Right lobe of liver (tissue), 6 donors: ENCODE results near the gene BMP8A. TPM values are rescaled to one million over a fixed set of nuclear protein-coding genes. Genes with fewer than 3 reads are reported as not detected.
A peak's percentile ranks its signal among the peaks of the same experiment; 100 is the strongest.

ENCODE experiments used
- ATAC-seq, 4 donors: fragments of 200-7000 bp; cut with Tn5 transposase; one replicate each; pipeline ENCODE4 v1.9.1; 2020; ENCODE audit warnings: mild to moderate bottlenecking in 4 of 4, moderate library complexity in 4 of 4
- DNase-seq, 3 donors: peaks; one replicate each; pipeline ENCODE4 v3.0.0-alpha.2; 2020
- H3K27ac ChIP-seq, 3 donors: fragments of 200-600 bp; one replicate each; pipeline ENCODE4 v1.8.0; 2022
- H3K27me3 ChIP-seq, 2 donors: fragments of 200-600 bp; one replicate each; pipeline ENCODE4 v1.8.0; 2022
- H3K36me3 ChIP-seq, 4 donors: fragments of 200-600 bp; sonication (generic) in 1 of 4; one replicate each; pipeline versions ENCODE4 v1.5.1 to v1.8.0; 2017 to 2022; ENCODE audit warnings: control low read depth in 1 of 4
- H3K4me1 ChIP-seq, 4 donors: fragments of 200-600 bp; sonication (generic) in 1 of 4; one replicate each; pipeline versions ENCODE4 v1.5.1 to v1.8.0; 2017 to 2022; ENCODE audit warnings: control low read depth in 1 of 4
- H3K4me3 ChIP-seq, 3 donors: fragments of 200-600 bp; one replicate each; pipeline ENCODE4 v1.8.0; 2022
- H3K9me3 ChIP-seq, 4 donors: fragments of 200-600 bp; sonication (generic) in 1 of 4; one replicate each; pipeline versions ENCODE4 v1.5.1 to v1.8.0; 2017 to 2022; ENCODE audit warnings: control low read depth in 1 of 4
- POLR2A ChIP-seq: fragments of 450-650 bp; IDR thresholded peaks from one replicate; pipeline ENCODE4 v1.6.1; 2017; ENCODE audit warnings: antibody characterized with exemption, mild to moderate bottlenecking
- WGBS: methylation state at CpG from one replicate; pipeline ENCODE4 v1.1.6; 2018; ENCODE audit warnings: low coverage, low lambda C conversion rate; ENCODE audit not compliant: insufficient coverage; ENCODE audit errors: missing lambda C conversion rate; 5-methylcytosine and 5-hydroxymethylcytosine counted together
- intact Hi-C, 2 donors: fragments of 100-400 bp; cut with DNase I; formaldehyde crosslinking; loops; one replicate each; pipeline versions ENCODE4 v1.11.2 to v1.14.1; 2022
- total RNA-seq, 6 experiments: library from RNA; depleted of rRNA in 2 of 6; stranded (reverse); fragments of >200 nt in 2 of 6; fragmentation: NEBNext Ultra II Directional in 3 of 6; extraction: Animal tissue kit (Norgen Biotek cat#: 25700) in 3 of 6; gene quantifications; one replicate each; pipeline versions ENCODE4 v1.1.0 to v1.2.4, GENCODE V29; 2016 to 2023
- TF ChIP-seq, protein P1 (sequence below), 4 donors: fragments of 200-600 bp in 3 of 4; fragments of 450-650 bp in 1 of 4; IDR thresholded peaks; one replicate each; pipeline versions ENCODE4 v1.5.1 to v1.8.0; 2016 to 2022; ENCODE audit warnings: antibody characterized with exemption in 4 of 4, mild to moderate bottlenecking in 2 of 4
- donor health status: DM: no; HTN: yes; CAD: no.
- donor health status: DM: no; HTN: no; CAD: no.
- donor health status: DM: no; HTN: no; CAD: no.
- donor health status: DM: no; HTN: yes; CAD: no.
- donor health status: DM: no; HTN: yes; CAD: no.

Gene BMP8A
- total RNA-seq, 6 experiments from 2014 or later, result 0.18 to 0.80 TPM; not detected in 4

DNA sequence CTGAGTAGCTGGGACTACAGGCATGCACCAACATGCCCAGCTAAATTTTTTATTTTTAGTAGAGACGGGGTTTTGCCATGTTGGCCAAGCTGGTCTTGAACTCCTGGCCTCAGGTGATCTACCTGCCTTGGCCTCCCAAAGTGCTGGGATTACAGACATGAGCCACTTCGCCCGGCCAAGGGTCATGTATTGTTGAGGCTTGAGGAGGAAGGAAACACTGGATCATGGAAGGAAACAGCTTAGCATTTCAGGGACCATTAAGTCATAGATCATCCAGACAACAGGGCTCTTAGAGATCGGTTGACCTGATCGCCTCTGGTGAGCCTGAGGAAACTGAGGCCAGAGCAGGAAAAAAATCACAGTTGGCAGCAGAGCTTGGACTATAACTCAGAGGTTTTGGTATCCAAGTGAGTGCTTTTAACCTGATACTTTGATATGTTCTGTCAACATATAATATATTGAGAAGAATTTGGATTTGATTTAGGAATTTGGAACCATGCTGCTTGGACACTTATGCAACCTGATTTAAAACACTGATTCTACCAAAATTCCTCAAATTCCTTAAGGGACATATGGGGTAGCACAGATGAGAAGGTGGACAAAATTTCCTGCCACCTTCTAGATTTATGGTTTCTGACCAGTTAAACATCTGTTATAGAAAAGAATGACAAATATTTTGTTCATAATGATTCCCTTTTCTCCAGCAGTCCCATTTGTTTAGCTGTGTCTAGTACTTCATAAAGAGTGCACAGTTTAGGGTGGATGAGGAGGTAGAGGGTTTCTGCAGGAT, 13.1 kb upstream of the BMP8A start:
- 75% methylated on average over 4 of the region's 5 CpGs for WGBS
- H3K4me3 ChIP-seq, result no peak overlapping the region
- intact Hi-C loops, result no loop called here
- H3K4me1 ChIP-seq, result no peaks in the 10 kb centered on the region
- no peaks in the 10 kb centered on the region for H3K27me3 ChIP-seq
- no peak overlapping the region for H3K27ac ChIP-seq
- peaks cover 0 to 47% (median 14%) of the 10 kb centered on the region in 4 donors for H3K36me3 ChIP-seq
- TF ChIP-seq POLR2A, result no peak
- TF ChIP-seq, protein P1, sequence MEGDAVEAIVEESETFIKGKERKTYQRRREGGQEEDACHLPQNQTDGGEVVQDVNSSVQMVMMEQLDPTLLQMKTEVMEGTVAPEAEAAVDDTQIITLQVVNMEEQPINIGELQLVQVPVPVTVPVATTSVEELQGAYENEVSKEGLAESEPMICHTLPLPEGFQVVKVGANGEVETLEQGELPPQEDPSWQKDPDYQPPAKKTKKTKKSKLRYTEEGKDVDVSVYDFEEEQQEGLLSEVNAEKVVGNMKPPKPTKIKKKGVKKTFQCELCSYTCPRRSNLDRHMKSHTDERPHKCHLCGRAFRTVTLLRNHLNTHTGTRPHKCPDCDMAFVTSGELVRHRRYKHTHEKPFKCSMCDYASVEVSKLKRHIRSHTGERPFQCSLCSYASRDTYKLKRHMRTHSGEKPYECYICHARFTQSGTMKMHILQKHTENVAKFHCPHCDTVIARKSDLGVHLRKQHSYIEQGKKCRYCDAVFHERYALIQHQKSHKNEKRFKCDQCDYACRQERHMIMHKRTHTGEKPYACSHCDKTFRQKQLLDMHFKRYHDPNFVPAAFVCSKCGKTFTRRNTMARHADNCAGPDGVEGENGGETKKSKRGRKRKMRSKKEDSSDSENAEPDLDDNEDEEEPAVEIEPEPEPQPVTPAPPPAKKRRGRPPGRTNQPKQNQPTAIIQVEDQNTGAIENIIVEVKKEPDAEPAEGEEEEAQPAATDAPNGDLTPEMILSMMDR (IDR thresholded peaks at IDR 0.05), result no peak
- H3K9me3 ChIP-seq, result no peaks in the 10 kb centered on the region
- ATAC-seq (peak in 1 of 4 donors; percentile 19), DNase-seq (no peak)

DNA sequence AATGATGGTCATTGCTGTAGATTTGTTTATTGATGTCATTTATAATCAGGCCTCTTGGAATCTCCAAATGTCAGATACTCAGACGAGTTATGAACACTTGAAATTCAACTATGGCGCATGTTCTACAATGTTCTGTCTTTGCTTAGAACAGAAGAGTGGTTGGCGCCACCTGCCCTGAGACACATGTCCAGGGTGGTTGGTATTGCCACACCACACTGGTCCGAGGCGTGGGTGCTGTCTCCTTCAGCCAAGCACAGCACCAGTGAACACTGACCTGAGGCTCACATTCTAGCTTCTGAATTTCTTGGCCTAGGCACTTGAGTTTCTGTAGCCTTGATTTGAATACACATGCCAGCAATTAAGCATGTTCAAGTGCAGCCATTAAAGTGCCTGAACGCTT, 10.1 kb upstream of the BMP8A start:
- DNase-seq (no peak), ATAC-seq (peak in 1 of 4 donors; percentile 16)
- TF ChIP-seq, protein P1 (IDR thresholded peaks at IDR 0.05), result no peak
- no peak for TF ChIP-seq POLR2A
- Histone ChIP-seq H3K27me3 (no peaks in the 10 kb centered on the region), H3K36me3 (peaks cover 6 to 52% (median 27%) of the 10 kb centered on the region in 4 donors), H3K4me1 (no peaks in the 10 kb centered on the region), H3K9me3 (no peaks in the 10 kb centered on the region), H3K27ac (no peak overlapping the region), H3K4me3 (no peak overlapping the region)
- intact Hi-C loops, result no loop called here
- 76% methylated on average over 4 of the region's 6 CpGs for WGBS

- no peak for ATAC-seq
- no peaks in the 10 kb centered on the region for H3K27me3 ChIP-seq
- no peak for DNase-seq
- WGBS, result 36% methylated on average over 1 of the region's 1 CpG
- no peaks in the 10 kb centered on the region for H3K4me1 ChIP-seq
- TF ChIP-seq, protein P1 (IDR thresholded peaks at IDR 0.05), result no peak
- TF ChIP-seq POLR2A, result no peak
- peaks cover 11 to 59% (median 34%) of the 10 kb centered on the region in 4 donors for H3K36me3 ChIP-seq
- no peaks in the 10 kb centered on the region for H3K9me3 ChIP-seq
- intact Hi-C loops, result no loop called here
- no peak overlapping the region for H3K4me3 ChIP-seq
- H3K27ac ChIP-seq, result no peak overlapping the region
These were observed 8.2 kb upstream of the BMP8A start for GRCh38 chr1:39483276-39483675.

DNA sequence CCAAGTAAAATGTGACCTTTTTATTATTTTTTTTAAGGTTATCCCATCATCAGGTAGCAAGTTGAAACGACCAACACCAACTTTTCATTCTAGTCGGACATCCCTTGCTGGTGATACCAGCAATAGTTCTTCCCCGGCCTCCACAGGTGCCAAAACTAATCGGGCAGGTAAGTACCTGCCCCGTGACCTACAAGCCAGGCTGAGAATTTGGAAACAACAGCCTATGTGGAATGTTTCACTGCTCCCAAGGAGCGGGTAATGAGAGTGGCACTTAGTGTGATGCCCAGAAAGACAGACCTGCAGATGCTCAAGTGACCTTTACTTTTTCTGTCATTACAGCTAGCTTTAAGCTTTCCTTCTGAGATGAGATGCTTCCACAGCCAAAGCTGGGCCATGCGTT, 6.9 kb upstream of the BMP8A start:
- TF ChIP-seq, protein P1 (IDR thresholded peaks at IDR 0.05), result no peak
- TF ChIP-seq POLR2A, result no peak
- Histone ChIP-seq H3K36me3 (peaks cover 11 to 59% (median 32%) of the 10 kb centered on the region in 4 donors), H3K4me3 (no peak overlapping the region), H3K9me3 (no peaks in the 10 kb centered on the region), H3K27me3 (no peaks in the 10 kb centered on the region), H3K4me1 (no peaks in the 10 kb centered on the region), H3K27ac (no peak overlapping the region)
- no peak for DNase-seq
- WGBS, result 77% methylated on average over 5 of the region's 7 CpGs
- intact Hi-C loops, result no loop called here
- ATAC-seq, result no peak
